ENCODE data around the gene EXOSC2.

DNA sequence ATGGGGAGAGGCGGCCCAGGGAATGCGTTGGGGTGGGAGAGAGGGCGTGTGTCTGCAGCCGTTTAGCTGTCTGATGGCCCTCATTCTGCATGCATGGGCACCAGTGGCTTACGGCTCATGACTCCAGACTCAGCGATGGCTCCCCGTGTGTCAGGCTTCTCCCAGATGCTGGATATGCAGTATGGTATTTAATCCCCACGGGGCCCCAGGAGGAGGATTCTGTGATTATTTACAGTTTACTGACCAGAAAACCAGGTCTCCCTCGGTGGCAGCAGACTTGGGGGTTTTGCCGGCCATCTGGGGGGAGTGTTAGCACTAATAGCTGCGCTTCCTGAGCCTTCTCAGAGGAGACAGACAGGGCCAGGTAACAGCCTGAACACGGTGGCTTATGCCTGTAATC lies 24.9 kb upstream of the EXOSC2 start:
- TF ChIP-seq CTCF (conservative IDR thresholded peaks at IDR 0.05): no peak
- no peak for TF ChIP-seq EZH2 (IDR thresholded peaks at IDR 0.05; ENCODE audit: low read depth)
